Pancreas (tissue), 10 donors: ENCODE results near the gene KLK13. TPM values are rescaled to one million over a fixed set of nuclear protein-coding genes. Genes with fewer than 3 reads are reported as not detected.

ENCODE experiments used
- ATAC-seq, 4 donors: fragments of 200-7000 bp; cut with Tn5 transposase; one replicate each; pipeline versions ENCODE4 v1.8.0 to v1.9.1; 2020; ENCODE audit warnings: mild to moderate bottlenecking in 4 of 4, moderate library complexity in 4 of 4
- DNase-seq, 6 donors: peaks; one replicate each; pipeline ENCODE4 v3.0.0-alpha.2; 2020
- FAIRE-seq: peaks from 2 replicates; lab custom pipeline; 2012; peaks lifted over from hg19 to GRCh38; lab: Jason Lieb, UNC
- H3K27ac ChIP-seq, 4 donors: fragments of 200-600 bp; sonication (generic); 1 replicate in 3 of 4; 2 replicates in 1 of 4; pipeline versions ENCODE4 v1.5.0 to v1.8.0; 2020
- H3K27me3 ChIP-seq, 4 donors: fragments of 200-600 bp; one replicate each; pipeline ENCODE4 v1.8.0; 2021
- H3K36me3 ChIP-seq, 3 donors: fragments of 200-600 bp; sonication (generic) in 1 of 3; one replicate each; pipeline versions ENCODE4 v1.5.0 to v1.8.0; 2020 to 2021
- H3K4me1 ChIP-seq, 3 donors: fragments of 200-600 bp; one replicate each; pipeline ENCODE4 v1.8.0; 2021
- H3K4me3 ChIP-seq, 4 donors: fragments of 200-600 bp; sonication (generic) in 2 of 4; one replicate each; pipeline versions ENCODE4 v1.5.0 to v1.8.0; 2020 to 2021
- H3K9me3 ChIP-seq, 4 donors: fragments of 200-600 bp; one replicate each; pipeline ENCODE4 v1.8.0; 2021
- CTCF ChIP-seq, 4 donors: fragments of 200-600 bp; sonication (generic) in 3 of 4; IDR thresholded peaks; one replicate each; pipeline versions ENCODE4 v1.5.0 to v1.8.0; 2021; ENCODE audit warnings: antibody characterized with exemption in 4 of 4
- WGBS, 2 donors: extraction: QIAGEN DNeasy Blood & Tissue Kit; methylation state at CpG; one replicate each; pipeline ENCODE4 v1.1.7; 2013; 5-methylcytosine and 5-hydroxymethylcytosine counted together
- intact Hi-C, 3 donors: fragments of 100-400 bp; cut with DNase I; formaldehyde crosslinking; loops; one replicate each; pipeline versions ENCODE4 v1.11.1 to v1.14.2; 2022
- polyA plus RNA-seq, 2 donors: library from polyadenylated mRNA; stranded (reverse); fragments of 200-250 nt; gene quantifications; one replicate each; pipeline ENCODE4 v1.2.3, GENCODE V29; 2013
- total RNA-seq, 6 donors: library from RNA; stranded (reverse); fragmentation: NEBNext Ultra II Directional in 4 of 6; extraction: Animal tissue kit (Norgen Biotek cat#: 25700) in 4 of 6; gene quantifications; one replicate each; pipeline versions ENCODE4 v1.2.1 to v1.2.4, GENCODE V29; 2021 to 2023
- donor health status: healthy with polysubstance abuse.
- donor health status: DM: no; HTN: no; CAD: no; lungs with moderate emphysema.
- donor health status: DM: no; HTN: no; CAD: no.
- donor health status: control.
- donor health status: control.
- donor health status: Bipolar disorder and iron deficiency.
- donor health status: DM: yes; HTN: yes; CAD: no.
- donor health status: DM: no; HTN: no; CAD: no.
- donor health status: DM: no; HTN: no; CAD: no.
- donor health status: DM: yes; HTN: yes; CAD: no.

The KLK13 gene
- total and polyA plus RNA-seq, 8 donors = 0.59 to 6.4 (median 2.7) TPM; not detected in 1

- WGBS, 2 donors = 72 to 83% methylated on average over 20 of the region's 20 CpGs
- intact Hi-C loops = no loop called here
These were observed 32.9 kb upstream of the KLK13 start for GRCh38 chr19:51097796-51098195.

GRCh38 chr19:51097166-51097738 is 32.4 kb upstream of the KLK13 start:
- Histone ChIP-seq H3K9me3 (no peaks in the 10 kb centered on the region), H3K36me3 (no peaks in the 10 kb centered on the region), H3K4me1 (peaks cover 7 to 12% (median 7%) of the 10 kb centered on the region in 3 donors), H3K27ac (no peak overlapping the region), H3K4me3 (no peak overlapping the region), H3K27me3 (no peaks in the 10 kb centered on the region)
- DNase-seq = peak in 5 of 6 donors; percentile 56 to 93 (median 71)
- ATAC-seq = peak; percentile 49 to 79 (median 76)
- intact Hi-C loops = no loop called here
- 7% methylated on average over 8 of the region's 8 CpGs for WGBS, 2 donors
- TF ChIP-seq CTCF (IDR thresholded peaks at IDR 0.05) = peak; percentile 40 to 60 (median 50)
- no peak for FAIRE-seq

More at GRCh38 chr19:51097796-51098195, 32.9 kb upstream of the KLK13 start:
- TF ChIP-seq CTCF (IDR thresholded peaks at IDR 0.05) = no peak
- FAIRE-seq (no peak), DNase-seq (no peak), ATAC-seq (no peak)
- no peaks in the 10 kb centered on the region for H3K36me3 ChIP-seq
- H3K27ac ChIP-seq = no peak overlapping the region
- no peak overlapping the region for H3K4me3 ChIP-seq
- H3K9me3 ChIP-seq = no peaks in the 10 kb centered on the region
- H3K27me3 ChIP-seq = no peaks in the 10 kb centered on the region
- H3K4me1 ChIP-seq = peaks cover 7 to 12% (median 7%) of the 10 kb centered on the region in 3 donors

- ATAC-seq = peak in 2 of 4 donors; percentile 55
- 81 to 87% methylated on average over 6 of the region's 6 CpGs for WGBS, 2 donors
- no peak overlapping the region for H3K4me3 ChIP-seq
- DNase-seq = no peak
- intact Hi-C loops = no loop called here
- no peaks in the 10 kb centered on the region for H3K27me3 ChIP-seq
- no peak for FAIRE-seq
- H3K36me3 ChIP-seq = no peaks in the 10 kb centered on the region
- H3K27ac ChIP-seq = no peak overlapping the region
- H3K4me1 ChIP-seq = peaks cover 4 to 7% (median 6%) of the 10 kb centered on the region in 3 donors
- no peaks in the 10 kb centered on the region for H3K9me3 ChIP-seq
- peak in 1 of 4 donors; percentile 11 for TF ChIP-seq CTCF (IDR thresholded peaks at IDR 0.05)
These were observed 31.7 kb upstream of the KLK13 start for GRCh38 chr19:51096473-51097165.

- Histone ChIP-seq H3K9me3 (no peaks in the 10 kb centered on the region), H3K27ac (no peak overlapping the region), H3K4me3 (no peak overlapping the region), H3K4me1 (no peaks in the 10 kb centered on the region), H3K36me3 (no peaks in the 10 kb centered on the region), H3K27me3 (no peaks in the 10 kb centered on the region)
- FAIRE-seq = no peak
- intact Hi-C loops = loop anchor here in 2 of 3 donors (5.0 kb wide), 3 partner anchors 67 to 162 kb away; partner anchors contain the start of gene KLK11 (in 1 of the 2)
- DNase-seq = peak in 3 of 6 donors; percentile 45 to 73 (median 66)
- 29 to 31% methylated on average over 14 to 15 of the region's 15 CpGs for WGBS, 2 donors
- peak; percentile 52 to 67 (median 63) for TF ChIP-seq CTCF (IDR thresholded peaks at IDR 0.05)
- ATAC-seq = peak; percentile 11 to 57 (median 42)
These were observed 29.9 kb upstream of the KLK13 start for GRCh38 chr19:51094696-51095279.
